Fibroblast of pulmonary artery (primary cell): Measurements from ENCODE around the gene FBXO27.
A peak's percentile ranks its signal among the peaks of the same experiment; 100 is the strongest.

Experiments used
- DNase-seq: peaks from one replicate; pipeline ENCODE4 v3.0.0-alpha.2; 2010; ENCODE audit warnings: low read depth
- H3K4me3 ChIP-seq: replicated peaks from 2 replicates; pipeline ENCODE4 v1.5.1; 2011; ENCODE audit warnings: low read depth, mild to moderate bottlenecking, control low read depth, low read length, moderate library complexity
- CTCF ChIP-seq: IDR thresholded peaks from 2 replicates; pipeline ENCODE4 v1.5.1; 2011; ENCODE audit warnings: mild to moderate bottlenecking, control low read depth, low read length, inconsistent platforms; ENCODE audit errors: missing control alignments

Gene FBXO27, protein sequence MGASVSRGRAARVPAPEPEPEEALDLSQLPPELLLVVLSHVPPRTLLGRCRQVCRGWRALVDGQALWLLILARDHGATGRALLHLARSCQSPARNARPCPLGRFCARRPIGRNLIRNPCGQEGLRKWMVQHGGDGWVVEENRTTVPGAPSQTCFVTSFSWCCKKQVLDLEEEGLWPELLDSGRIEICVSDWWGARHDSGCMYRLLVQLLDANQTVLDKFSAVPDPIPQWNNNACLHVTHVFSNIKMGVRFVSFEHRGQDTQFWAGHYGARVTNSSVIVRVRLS

GRCh38 chr19:39032063-39032918, at the start of gene FBXO27:
Gene FBXO27, minus strand, starts transcription at chr19:39032549. Its CDS starts 322 bp downstream, at chr19:39032227.
- DNase-seq, result no peak
- no peak for TF ChIP-seq CTCF
- H3K4me3 ChIP-seq, result peak within 1 kb of the TSS; percentile 58

GRCh38 chr19:39080431-39080830, 48.1 kb upstream of the FBXO27 start:
- no peak for DNase-seq
- H3K4me3 ChIP-seq, result no peak overlapping the region
- no peak for TF ChIP-seq CTCF

DNA sequence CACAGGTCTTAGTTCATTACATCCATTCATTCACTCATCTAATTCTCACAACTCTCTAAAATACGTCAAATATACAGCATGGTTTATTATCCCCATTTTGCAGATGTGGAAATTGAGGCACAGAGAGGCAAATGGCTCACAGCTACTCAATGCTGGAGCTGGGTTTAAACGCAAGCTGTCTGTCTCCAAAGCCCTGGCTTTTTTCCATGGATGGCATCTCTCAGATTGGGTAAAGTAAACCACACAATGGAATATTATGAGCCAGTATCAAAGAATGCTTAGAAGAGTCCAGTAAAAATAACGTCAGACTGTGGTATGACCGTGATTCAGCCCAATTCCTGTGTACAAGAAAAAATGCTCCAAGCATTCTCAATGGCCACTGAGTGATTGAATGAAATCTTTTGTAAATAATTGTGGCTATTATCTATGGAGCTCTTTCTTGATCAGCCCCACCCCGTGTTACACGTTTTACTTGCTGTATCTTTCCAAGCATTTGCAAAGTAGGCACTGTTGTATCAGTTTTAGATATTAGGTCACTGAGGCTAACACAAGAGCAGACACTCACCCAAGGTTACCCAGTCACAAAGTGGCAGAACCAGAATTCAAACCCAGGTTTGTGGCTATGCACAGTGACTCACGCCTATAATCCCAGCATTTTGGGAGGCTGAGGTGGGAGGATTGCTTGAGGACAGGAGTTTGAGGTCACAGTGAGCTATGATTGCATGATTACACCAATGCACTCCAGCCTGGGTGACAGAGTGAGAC, 46.3 kb upstream of the FBXO27 start:
- no peak overlapping the region for H3K4me3 ChIP-seq
- peak; percentile 96 for DNase-seq
- no peak for TF ChIP-seq CTCF

GRCh38 chr19:39077323-39077722, 45.0 kb upstream of the FBXO27 start:
- TF ChIP-seq CTCF, result no peak
- DNase-seq, result no peak
- H3K4me3 ChIP-seq, result no peak overlapping the region

DNA sequence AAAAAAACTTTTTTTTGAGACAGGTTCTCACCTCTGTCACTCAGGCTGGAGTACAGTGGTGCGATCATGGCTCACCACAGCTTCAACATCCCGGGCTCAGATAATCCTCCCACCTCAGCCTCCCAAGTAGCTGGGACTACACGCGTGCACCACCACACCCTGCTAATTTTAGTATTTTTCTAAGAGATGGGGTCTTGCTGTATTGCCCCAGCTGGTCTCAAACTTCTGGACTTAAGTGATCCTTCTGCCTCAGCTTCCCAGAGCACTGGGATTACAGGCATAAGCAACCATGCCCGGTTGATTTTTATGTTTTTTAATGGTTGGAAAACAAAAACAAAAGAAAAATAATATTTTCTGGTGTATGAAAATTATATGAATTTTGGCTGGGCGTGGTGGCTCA, 42.6 kb upstream of the FBXO27 start:
- no peak for TF ChIP-seq CTCF
- H3K4me3 ChIP-seq, result no peak overlapping the region
- DNase-seq, result no peak

- H3K4me3 ChIP-seq, result no peak overlapping the region
- no peak for DNase-seq
- TF ChIP-seq CTCF, result no peak
Measured at GRCh38 chr19:39074205-39074692, 41.9 kb upstream of the FBXO27 start.
